HL-60/S4 (cell line): ENCODE measurements around the gene TTC28.

Source experiments
- in situ Hi-C: fragments of 300-500 bp; cut with MboI; formaldehyde crosslinking; loops from 2 replicates; pipeline ENCODE4 v1.14.3; 2022; ENCODE audit warnings: low sequenced_read_pairs

Gene TTC28

DNA sequence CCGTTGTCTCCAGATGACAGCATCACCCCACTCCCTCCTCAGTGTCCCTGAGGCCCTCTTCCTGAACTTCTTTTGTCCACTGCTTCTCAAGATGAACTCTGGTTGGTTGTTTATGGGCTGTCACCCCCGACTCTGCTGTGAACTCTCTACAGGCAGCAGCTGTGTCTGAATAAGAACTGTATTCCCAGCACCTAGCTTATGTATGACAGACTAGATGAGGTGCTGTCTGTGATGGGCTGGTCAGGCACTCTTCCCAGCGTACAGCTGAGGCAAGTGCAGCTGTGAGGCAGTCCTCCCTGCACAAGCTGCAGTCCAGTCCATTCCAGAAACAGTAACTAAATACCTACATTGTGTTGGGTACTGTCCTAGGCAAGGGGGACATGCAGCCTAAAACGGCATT lies 649.2 kb downstream of the TTC28 start:
- in situ Hi-C loops = loop anchor here (25.0 kb wide), 1 partner anchor 807 kb away; no protein-coding TSS in a partner anchor

DNA sequence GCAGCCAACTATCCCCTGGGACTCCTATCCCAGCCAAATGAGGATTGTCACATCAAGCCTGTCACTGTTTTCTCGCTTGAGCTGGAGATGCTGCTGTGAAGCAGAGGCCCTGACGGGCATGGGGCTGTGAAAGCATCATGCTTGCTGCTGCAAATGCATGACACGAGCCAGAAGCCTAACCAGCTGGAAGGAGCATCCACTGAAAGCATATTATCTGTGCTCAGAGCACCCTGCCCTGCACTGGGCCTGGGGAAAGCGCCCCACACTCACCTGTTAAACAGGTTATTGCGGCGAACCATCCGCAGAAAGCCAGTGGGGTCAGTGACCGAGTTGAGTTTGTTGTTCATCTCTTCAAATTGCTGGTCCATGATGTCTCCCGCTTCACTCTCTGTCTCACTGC lies 649.7 kb downstream of the TTC28 start:
- in situ Hi-C loops = loop anchor here (25.0 kb wide), 1 partner anchor 807 kb away; no protein-coding TSS in a partner anchor

- in situ Hi-C loops = loop anchor here (25.0 kb wide), 1 partner anchor 808 kb away; no protein-coding TSS in a partner anchor
Observed at GRCh38 chr22:28029201-28029948, 650.3 kb downstream of the TTC28 start.

DNA sequence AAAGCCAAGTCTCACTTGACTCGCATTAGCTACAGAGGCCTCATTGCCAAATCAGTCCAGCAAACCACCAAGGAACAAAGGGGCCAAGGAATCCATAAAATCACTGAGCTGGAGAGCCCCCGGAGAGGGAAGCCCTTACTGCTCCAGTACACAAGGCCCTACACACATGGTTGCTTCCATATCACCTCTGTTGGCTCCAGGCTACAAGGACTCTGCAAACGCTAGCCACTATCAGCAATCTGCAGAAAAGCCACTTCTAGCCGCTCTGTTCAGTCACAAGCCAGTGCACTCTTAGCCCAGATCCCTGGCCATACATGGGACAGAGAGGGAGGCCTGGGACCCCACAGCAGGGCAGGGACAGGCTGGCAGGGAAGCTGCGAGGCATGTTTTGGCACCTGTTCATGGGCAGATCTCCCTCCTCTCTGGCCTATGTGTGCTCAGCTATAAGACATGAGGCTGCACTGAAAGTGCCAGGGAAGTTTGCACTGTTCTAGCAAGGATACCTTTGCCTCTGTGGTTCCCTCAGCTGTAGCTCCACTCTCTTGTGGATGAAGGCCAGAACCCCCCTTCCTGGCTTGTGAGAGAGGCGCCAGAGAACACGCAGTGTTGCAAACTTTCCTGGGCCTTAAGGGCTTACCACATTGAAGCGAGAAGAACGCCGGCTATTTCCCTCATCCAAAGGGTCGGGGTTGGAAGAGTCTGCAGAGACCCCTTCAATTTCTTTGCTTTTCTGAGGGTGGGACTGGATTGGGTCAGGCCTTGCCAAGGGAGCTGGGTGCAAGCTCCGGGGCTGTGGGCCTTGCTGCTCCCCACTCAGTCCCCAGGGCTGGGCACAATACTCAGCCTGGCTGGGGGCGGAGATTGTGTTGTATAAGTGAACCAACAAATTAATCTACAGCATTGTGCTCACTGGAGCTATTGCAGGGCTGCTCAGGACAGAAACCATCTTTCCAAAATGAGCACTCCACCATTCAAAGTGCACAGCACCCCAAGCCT lies 651.9 kb downstream of the TTC28 start:
- in situ Hi-C loops = loop anchor here (25.0 kb wide), 1 partner anchor 810 kb away; no protein-coding TSS in a partner anchor

- in situ Hi-C loops = loop anchor here (25.0 kb wide), 1 partner anchor 811 kb away; no protein-coding TSS in a partner anchor
Observed at GRCh38 chr22:28025866-28026575, 653.6 kb downstream of the TTC28 start.

GRCh38 chr22:28025333-28025732 lies 654.3 kb downstream of the TTC28 start:
- in situ Hi-C loops = loop anchor here (25.0 kb wide), 1 partner anchor 812 kb away; no protein-coding TSS in a partner anchor

DNA sequence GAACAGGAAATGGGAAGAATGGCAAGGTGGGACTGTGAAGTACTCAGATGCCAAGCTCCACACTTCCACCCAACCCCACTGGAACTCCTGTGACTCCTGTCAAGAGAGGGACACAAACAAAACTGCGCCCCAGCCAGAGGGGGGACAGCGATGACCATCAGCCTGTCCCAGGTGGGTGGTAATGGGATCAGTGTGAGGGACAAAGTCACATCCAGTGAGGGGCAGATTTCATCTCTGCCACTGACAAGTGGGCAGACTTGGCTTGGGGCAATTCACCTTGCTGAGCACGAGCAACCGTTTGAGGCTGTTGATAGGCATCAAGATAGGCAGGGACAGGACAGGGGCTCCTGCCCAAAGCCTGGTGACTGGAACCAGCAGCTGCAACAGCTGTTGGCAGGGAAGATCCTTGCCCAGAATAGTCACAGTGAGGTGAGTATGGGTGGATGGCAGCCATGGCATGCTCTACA lies 655.2 kb downstream of the TTC28 start:
- in situ Hi-C loops = loop anchor here (25.0 kb wide), 1 partner anchor 612 kb away; no protein-coding TSS in a partner anchor

DNA sequence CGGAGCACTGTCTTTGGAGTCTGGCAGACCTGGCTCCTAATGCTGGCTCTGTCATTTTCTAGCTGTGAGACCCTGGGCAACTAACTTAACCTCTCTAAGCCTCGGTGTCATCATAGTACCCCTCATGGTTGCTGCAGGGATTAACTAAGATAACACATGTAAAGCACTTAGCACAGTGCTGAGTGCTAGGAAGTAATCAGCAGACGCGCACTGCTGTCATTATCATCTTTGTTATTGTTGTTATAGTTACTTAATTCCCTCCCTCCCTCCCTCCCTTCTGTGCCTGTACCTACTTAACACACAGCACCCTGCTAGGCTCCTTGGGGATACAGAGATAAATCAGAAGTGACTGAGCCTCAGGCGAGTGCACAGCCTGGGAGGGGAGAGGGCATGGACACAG lies 655.9 kb downstream of the TTC28 start:
- in situ Hi-C loops = loop anchor here (25.0 kb wide), 1 partner anchor 611 kb away; no protein-coding TSS in a partner anchor

DNA sequence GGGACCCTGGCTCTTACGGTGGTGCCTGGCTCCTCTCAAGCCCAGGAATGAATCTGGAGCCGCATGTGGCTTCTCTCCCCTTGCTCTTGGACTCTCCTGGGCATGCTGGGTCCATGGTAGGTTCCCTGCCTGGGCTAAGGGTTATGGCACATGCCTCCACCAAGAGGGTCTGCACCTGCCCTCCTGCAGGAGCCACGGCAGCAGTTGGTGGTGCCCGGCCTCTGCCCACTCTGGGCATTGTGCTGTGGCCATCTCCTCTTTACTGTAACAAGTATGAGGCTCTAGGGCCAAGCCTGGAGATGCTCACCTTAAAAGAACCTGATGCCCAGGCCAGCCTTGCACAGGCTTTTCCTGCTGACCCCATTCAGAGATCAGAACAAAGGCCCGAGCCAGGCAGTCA lies 656.6 kb downstream of the TTC28 start:
- in situ Hi-C loops = loop anchor here (25.0 kb wide), 1 partner anchor 611 kb away; no protein-coding TSS in a partner anchor

- in situ Hi-C loops = loop anchor here (25.0 kb wide), 1 partner anchor 610 kb away; no protein-coding TSS in a partner anchor
Observed at GRCh38 chr22:28021998-28022660, 657.5 kb downstream of the TTC28 start.

- in situ Hi-C loops = loop anchor here (25.0 kb wide), 1 partner anchor 609 kb away; no protein-coding TSS in a partner anchor
Observed at GRCh38 chr22:28021116-28021997, 658.3 kb downstream of the TTC28 start.

GRCh38 chr22:28019881-28020861 lies 659.5 kb downstream of the TTC28 start:
- in situ Hi-C loops = loop anchor here (25.0 kb wide), 1 partner anchor 608 kb away; no protein-coding TSS in a partner anchor

GRCh38 chr22:28019360-28019759 lies 660.3 kb downstream of the TTC28 start:
- in situ Hi-C loops = loop anchor here (25.0 kb wide), 1 partner anchor 607 kb away; no protein-coding TSS in a partner anchor

- in situ Hi-C loops = loop anchor here (25.0 kb wide), 1 partner anchor 606 kb away; no protein-coding TSS in a partner anchor
Observed at GRCh38 chr22:28018461-28018927, 661.1 kb downstream of the TTC28 start.

DNA sequence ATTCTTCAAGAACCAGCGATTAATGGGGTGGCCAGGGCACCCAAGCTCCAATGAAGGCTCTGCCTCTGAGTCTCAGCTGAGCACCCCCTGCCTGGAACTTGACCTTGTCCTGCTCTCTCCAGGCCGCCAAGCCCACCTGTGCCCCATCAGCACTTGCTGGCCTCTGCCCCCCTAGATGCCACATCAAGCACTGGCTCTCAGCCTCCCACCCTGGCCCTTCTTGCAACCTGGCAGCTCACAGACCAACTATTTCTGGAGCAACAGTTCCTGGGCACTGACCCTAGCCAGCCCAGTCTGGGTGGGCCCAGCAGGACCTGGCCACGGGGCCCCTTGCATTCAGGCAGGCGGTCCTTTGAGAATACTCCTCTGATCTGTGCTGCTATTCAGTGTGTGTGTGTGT lies 661.8 kb downstream of the TTC28 start:
- in situ Hi-C loops = loop anchor here (25.0 kb wide), 1 partner anchor 606 kb away; no protein-coding TSS in a partner anchor

- in situ Hi-C loops = loop anchor here (25.0 kb wide), 1 partner anchor 605 kb away; no protein-coding TSS in a partner anchor
Observed at GRCh38 chr22:28017558-28017820, 662.2 kb downstream of the TTC28 start.
